ENCODE measurements around the gene MSH5.

Gene MSH5

GRCh38 chr6:31713991-31714684 is 25.7 kb upstream of the MSH5 start:
- no peak for DNase-seq

GRCh38 chr6:31715022-31715958 is 24.5 kb upstream of the MSH5 start, which contains the start of gene LY6G6D:
Gene LY6G6D, plus strand, starts transcription at chr6:31715348. Its CDS starts 8 bp downstream, at chr6:31715356.
- DNase-seq = no peak

- DNase-seq = no peak
Measured at GRCh38 chr6:31717499-31718222, 22.1 kb upstream of the MSH5 start.

GRCh38 chr6:31718265-31718664 is 21.5 kb upstream of the MSH5 start:
- DNase-seq = no peak

- DNase-seq = no peak
Measured at GRCh38 chr6:31719001-31719400, 20.8 kb upstream of the MSH5 start.

- DNase-seq = no peak
Measured at GRCh38 chr6:31720196-31720770, 19.5 kb upstream of the MSH5 start.

- DNase-seq = no peak
Measured at GRCh38 chr6:31721351-31722020, 18.3 kb upstream of the MSH5 start, which contains the start of gene LY6G6C. Gene LY6G6C, minus strand, starts transcription at chr6:31721746. Its CDS starts 67 bp downstream, at chr6:31721679.

- no peak for DNase-seq
Measured at GRCh38 chr6:31722173-31722572, 17.6 kb upstream of the MSH5 start.

GRCh38 chr6:31723245-31723979 is 16.4 kb upstream of the MSH5 start, which contains the start of gene MPIG6B:
Gene MPIG6B, plus strand, starts transcription at chr6:31723373. Its CDS starts 11 bp downstream, at chr6:31723384.
- no peak for DNase-seq

- no peak for DNase-seq
Measured at GRCh38 chr6:31723980-31724691, 15.7 kb upstream of the MSH5 start.

- DNase-seq = no peak
Measured at GRCh38 chr6:31725502-31726350, 14.1 kb upstream of the MSH5 start.

GRCh38 chr6:31727034-31727716 is 12.6 kb upstream of the MSH5 start:
- no peak for DNase-seq

GRCh38 chr6:31727717-31728671 is 11.8 kb upstream of the MSH5 start:
- DNase-seq = no peak

GRCh38 chr6:31728767-31729514 is 10.9 kb upstream of the MSH5 start, which contains the start of gene DDAH2:
Gene DDAH2, minus strand, starts transcription at chr6:31729299. Its CDS starts 138 bp downstream, at chr6:31729161.
- no peak for DNase-seq

GRCh38 chr6:31729515-31729978 is 10.3 kb upstream of the MSH5 start:
- peak; percentile 80 for DNase-seq

- DNase-seq = peak; percentile 56
Measured at GRCh38 chr6:31729979-31730630, 9.7 kb upstream of the MSH5 start.
